HG03342 (cell line): Measurements from ENCODE around the gene RNU5D-1.
"Not testable (repeated sequence)": the region's sequence is repeated elsewhere in the genome, so short reads cannot be mapped to it uniquely, and the experiment has no call there.

ENCODE experiments used
- ATAC-seq: cut with Tn5 transposase; IDR thresholded peaks from one replicate; pipeline ENCODE4 v1.9.1; 2021; ENCODE audit warnings: mild to moderate bottlenecking, moderate library complexity; ENCODE audit not compliant: unreplicated experiment

Gene RNU5D-1

GRCh38 chr1:44701141-44701573, 29.8 kb downstream of the RNU5D-1 start:
- ATAC-seq, result no peak

GRCh38 chr1:44700573-44700972, 30.4 kb downstream of the RNU5D-1 start:
- no peak for ATAC-seq

GRCh38 chr1:44699375-44699774, 31.6 kb downstream of the RNU5D-1 start:
- ATAC-seq, result not testable (repeated sequence)

GRCh38 chr1:44698138-44698537, 32.8 kb downstream of the RNU5D-1 start:
- ATAC-seq, result no peak

- ATAC-seq, result peak; percentile 40
These were observed 34.1 kb downstream of the RNU5D-1 start for GRCh38 chr1:44696789-44697345.

GRCh38 chr1:44696101-44696500, 34.9 kb downstream of the RNU5D-1 start:
- ATAC-seq, result no peak

- ATAC-seq, result no peak
These were observed 35.3 kb downstream of the RNU5D-1 start for GRCh38 chr1:44695671-44696070.

- ATAC-seq, result peak; percentile 54
These were observed 36.0 kb downstream of the RNU5D-1 start for GRCh38 chr1:44694863-44695478.

- no peak for ATAC-seq
These were observed 37.1 kb downstream of the RNU5D-1 start for GRCh38 chr1:44693900-44694299.

- ATAC-seq, result no peak
These were observed 37.8 kb downstream of the RNU5D-1 start for GRCh38 chr1:44693159-44693558.

- ATAC-seq, result no peak
These were observed 41.6 kb downstream of the RNU5D-1 start for GRCh38 chr1:44689447-44689765.

GRCh38 chr1:44688760-44689446, 42.1 kb downstream of the RNU5D-1 start:
- no peak for ATAC-seq

- no peak for ATAC-seq
These were observed 45.1 kb downstream of the RNU5D-1 start for GRCh38 chr1:44685881-44686280.

GRCh38 chr1:44685218-44685617, 45.8 kb downstream of the RNU5D-1 start:
- ATAC-seq, result no peak

GRCh38 chr1:44684525-44684924, 46.4 kb downstream of the RNU5D-1 start:
- ATAC-seq, result peak; percentile 82

- ATAC-seq, result no peak
These were observed 48.1 kb downstream of the RNU5D-1 start for GRCh38 chr1:44682883-44683265.

GRCh38 chr1:44681905-44682882, 48.8 kb downstream of the RNU5D-1 start:
- no peak for ATAC-seq
